H7 (cell line): ENCODE measurements around the gene PRR19. TPM values are rescaled to one million over a fixed set of nuclear protein-coding genes. Genes with fewer than 3 reads are reported as not detected.

Experiments
- DNase-seq: peaks from one replicate; pipeline ENCODE4 v3.0.0; 2012
- H3K27me3 ChIP-seq: 2 replicates; pipeline ENCODE4 v1.6.0; 2011; ENCODE audit warnings: mild to moderate bottlenecking, low read length; ENCODE audit not compliant: control insufficient read depth, insufficient read depth
- H3K36me3 ChIP-seq: replicated peaks from 2 replicates; pipeline ENCODE4 v1.5.1; 2011; ENCODE audit warnings: low read length; ENCODE audit not compliant: control insufficient read depth, insufficient read depth
- H3K4me3 ChIP-seq: 2 replicates; pipeline ENCODE4 v1.5.1; 2011; ENCODE audit warnings: low read depth, mild to moderate bottlenecking, control low read depth, low read length, moderate library complexity; ENCODE audit not compliant: insufficient read depth
- total RNA-seq: library from RNA; depleted of rRNA; stranded (reverse); fragments of >200 nt; shearing (Covaris generic); gene quantifications from 2 replicates; pipeline ENCODE4 v1.2.3, GENCODE V29; 2014

The PRR19 gene
- total RNA-seq, 1 experiment from 2014 or later: 3.3 TPM

- H3K4me3 ChIP-seq: no peak overlapping the region
- H3K36me3 ChIP-seq: peaks cover 8% of the 10 kb centered on the region
- DNase-seq: peak; percentile 84
Observed at GRCh38 chr19:42293540-42293939, 8.4 kb upstream of the PRR19 start.

GRCh38 chr19:42293948-42294347 is 8.0 kb upstream of the PRR19 start:
- no peaks in the 10 kb centered on the region for H3K27me3 ChIP-seq
- H3K4me3 ChIP-seq: no peak overlapping the region
- no peak for DNase-seq
- peaks cover 8% of the 10 kb centered on the region for H3K36me3 ChIP-seq

More at GRCh38 chr19:42293540-42293939, 8.4 kb upstream of the PRR19 start:
- H3K27me3 ChIP-seq: no peaks in the 10 kb centered on the region

GRCh38 chr19:42294471-42295137 is 7.3 kb upstream of the PRR19 start:
- no peak overlapping the region for H3K4me3 ChIP-seq
- H3K27me3 ChIP-seq: no peaks in the 10 kb centered on the region
- H3K36me3 ChIP-seq: peaks cover 7% of the 10 kb centered on the region
- DNase-seq: no peak

- Histone ChIP-seq H3K4me3 (no peak overlapping the region), H3K27me3 (no peaks in the 10 kb centered on the region), H3K36me3 (peaks cover 6% of the 10 kb centered on the region)
- DNase-seq: no peak
Observed at GRCh38 chr19:42295342-42295741, 6.6 kb upstream of the PRR19 start.

- DNase-seq: peak; percentile 94
- H3K36me3 ChIP-seq: peaks cover 6% of the 10 kb centered on the region
Observed at GRCh38 chr19:42295831-42296525, 6.0 kb upstream of the PRR19 start.

DNA sequence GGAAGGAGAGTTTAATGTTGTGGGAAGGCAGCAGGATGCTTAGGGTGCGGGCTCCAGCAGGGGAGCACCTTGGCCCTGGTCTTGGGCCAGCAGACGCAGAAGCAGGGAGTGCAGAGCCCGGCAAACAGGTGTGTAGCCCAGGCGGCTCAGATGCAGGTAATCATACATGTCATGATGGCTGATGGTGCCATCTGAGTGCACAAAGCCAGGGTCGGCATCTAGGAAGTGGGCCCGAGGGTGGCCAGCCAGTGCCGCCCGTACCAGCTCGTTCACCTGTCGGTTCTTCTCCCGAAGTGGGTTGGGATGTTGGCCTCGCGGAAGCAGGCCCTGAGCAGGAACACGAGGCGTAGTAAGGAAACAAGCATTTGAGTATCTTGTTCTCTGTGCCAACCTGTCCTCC is 4.9 kb upstream of the PRR19 start:
- peaks cover 5% of the 10 kb centered on the region for H3K36me3 ChIP-seq
- H3K27me3 ChIP-seq: no peaks in the 10 kb centered on the region
- H3K4me3 ChIP-seq: no peak overlapping the region
- DNase-seq: no peak

More at GRCh38 chr19:42295831-42296525, 6.0 kb upstream of the PRR19 start:
- Histone ChIP-seq H3K27me3 (no peaks in the 10 kb centered on the region), H3K4me3 (no peak overlapping the region)

- Histone ChIP-seq H3K36me3 (peaks cover 3% of the 10 kb centered on the region), H3K27me3 (no peaks in the 10 kb centered on the region), H3K4me3 (peak overlapping the region; percentile 97; the same call in 1 of the 2 replicates)
- DNase-seq: no peak
Observed at GRCh38 chr19:42303101-42303464, 1.2 kb downstream of the PRR19 start.

DNA sequence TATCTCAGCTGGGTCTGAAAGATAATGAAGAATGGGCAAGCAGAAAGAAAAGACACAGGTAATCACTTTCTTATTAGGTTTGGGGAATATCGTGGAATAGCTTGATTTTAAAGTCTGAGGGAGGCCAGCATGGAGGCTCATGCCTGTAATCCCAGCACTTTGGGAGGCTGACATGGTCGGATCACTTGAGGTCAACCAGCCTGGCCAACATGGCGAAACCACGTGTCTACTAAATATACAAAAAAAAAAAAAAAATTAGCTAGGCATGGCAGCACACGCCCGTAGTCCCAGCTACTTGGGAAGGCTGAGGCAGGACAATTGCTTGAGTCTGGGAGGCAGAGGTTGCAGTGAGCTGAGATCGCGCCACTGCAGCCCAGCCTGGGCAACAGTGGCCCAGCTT is 1.9 kb downstream of the PRR19 start:
- no peak for DNase-seq
- H3K4me3 ChIP-seq: no peak overlapping the region
- H3K27me3 ChIP-seq: no peaks in the 10 kb centered on the region
- peaks cover 3% of the 10 kb centered on the region for H3K36me3 ChIP-seq

DNA sequence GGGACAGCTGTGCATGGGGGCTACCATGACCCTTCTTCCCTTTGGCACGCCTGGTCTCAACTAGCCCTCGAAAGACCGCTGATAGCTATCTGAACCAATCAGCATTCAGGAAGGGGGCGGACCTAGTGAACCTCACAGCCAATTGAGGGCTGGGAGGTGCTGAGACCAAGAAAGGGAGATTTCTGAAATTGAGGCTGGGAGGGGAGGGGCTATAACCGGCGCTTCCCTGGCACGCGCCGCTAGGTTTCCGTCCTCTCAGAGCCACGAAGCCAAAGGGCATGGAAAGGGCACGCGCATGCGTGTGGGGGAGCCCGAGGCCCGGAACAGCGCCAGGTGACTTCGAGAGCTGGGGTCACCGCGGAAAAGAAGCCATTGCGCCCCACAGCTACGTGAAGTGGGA is 4.7 kb downstream of the PRR19 start:
- DNase-seq: peak; percentile 90
- Histone ChIP-seq H3K36me3 (no peaks in the 10 kb centered on the region), H3K4me3 (no peak overlapping the region), H3K27me3 (no peaks in the 10 kb centered on the region)

GRCh38 chr19:42309686-42310085 is 7.8 kb downstream of the PRR19 start:
- no peaks in the 10 kb centered on the region for H3K36me3 ChIP-seq
- H3K4me3 ChIP-seq: no peak overlapping the region
- peaks cover 17% of the 10 kb centered on the region for H3K27me3 ChIP-seq
- no peak for DNase-seq

DNA sequence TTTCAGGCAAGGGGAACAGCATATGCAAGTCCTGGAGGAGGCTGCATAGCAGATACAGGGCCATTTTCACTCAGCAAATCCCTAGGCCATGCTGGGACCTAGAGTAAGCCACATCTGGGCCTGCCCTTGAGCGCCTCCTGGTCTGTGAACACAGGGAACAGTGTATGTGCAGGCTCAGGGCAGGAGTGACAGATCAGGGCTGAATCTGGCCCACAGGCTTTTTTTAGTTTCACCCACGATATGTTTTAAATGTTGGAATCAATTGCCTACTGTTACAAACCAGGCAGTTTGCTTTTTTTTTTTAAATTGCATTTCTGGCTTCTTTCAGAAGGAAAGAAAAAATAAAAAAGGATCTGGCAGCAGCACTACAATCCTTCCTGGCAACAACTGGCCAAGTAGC is 9.7 kb downstream of the PRR19 start:
- peaks cover 21% of the 10 kb centered on the region for H3K27me3 ChIP-seq
- DNase-seq: peak; percentile 74
- no peak overlapping the region for H3K4me3 ChIP-seq
- H3K36me3 ChIP-seq: no peaks in the 10 kb centered on the region

DNA sequence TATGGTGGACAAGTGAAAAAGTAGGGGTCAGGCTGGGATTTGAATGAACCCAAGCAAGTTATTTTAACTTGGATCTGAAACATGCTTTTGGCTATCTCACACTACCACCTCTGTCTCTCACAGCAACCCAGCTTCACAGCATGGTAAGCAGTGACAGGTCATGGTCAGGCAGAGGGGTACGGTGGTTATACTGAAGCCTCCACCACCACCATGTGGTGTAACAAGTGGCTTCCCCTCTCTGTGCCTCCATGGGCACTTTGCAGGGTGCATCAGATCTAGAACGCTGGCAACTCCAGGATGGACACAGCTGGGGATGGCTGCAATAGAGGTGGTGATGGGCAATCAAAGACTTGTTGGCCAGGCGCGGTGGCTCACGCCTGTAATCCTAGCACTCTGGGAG is 10.4 kb downstream of the PRR19 start:
- Histone ChIP-seq H3K36me3 (no peaks in the 10 kb centered on the region), H3K27me3 (peaks cover 21% of the 10 kb centered on the region), H3K4me3 (no peak overlapping the region)
- no peak for DNase-seq

DNA sequence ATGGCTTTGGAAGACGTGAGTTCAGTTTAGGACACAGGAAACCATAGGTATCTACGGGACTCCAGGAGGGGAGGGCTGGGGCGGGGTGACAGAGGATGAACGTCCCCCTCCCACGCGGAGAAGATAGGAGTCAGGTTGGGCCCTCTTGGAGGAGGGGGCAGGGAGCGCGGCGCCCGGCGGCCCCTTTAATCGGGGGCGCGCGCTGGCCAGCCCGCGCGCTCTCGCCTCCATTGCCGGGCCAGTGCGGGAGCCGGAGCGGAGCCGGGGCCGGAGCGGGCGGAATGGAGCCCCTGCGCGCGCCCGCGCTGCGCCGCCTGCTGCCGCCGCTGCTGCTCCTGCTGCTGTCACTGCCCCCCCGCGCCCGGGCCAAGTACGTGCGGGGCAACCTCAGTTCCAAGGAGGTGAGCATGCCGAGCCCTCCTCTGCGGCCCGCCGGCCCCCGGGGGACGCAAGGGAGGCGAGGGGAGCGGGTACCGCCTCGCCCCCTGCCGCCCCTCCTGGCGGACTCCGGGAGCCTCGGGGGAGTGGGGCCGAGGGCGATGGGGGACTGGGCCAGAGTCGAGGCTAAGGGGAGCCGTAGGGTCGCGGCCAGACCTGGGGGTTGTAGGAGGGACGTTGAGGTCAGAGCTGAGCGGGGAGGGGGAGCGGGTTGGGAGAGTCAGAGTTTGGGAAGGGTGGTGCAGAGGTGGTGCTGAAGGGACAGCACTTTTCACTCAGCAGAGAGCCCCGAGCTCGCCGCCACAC is 11.3 kb downstream of the PRR19 start, which contains the start of gene TMEM145:
Gene TMEM145 (plus strand): TSS at position 214 of the 744 bp plus-strand sequence. CDS start 68 bp downstream, at position 282.
- H3K36me3 ChIP-seq: no peaks in the 10 kb centered on the region
- peak; percentile 96 for DNase-seq
- peak within 1 kb of the TSS; percentile 56 for H3K4me3 ChIP-seq
- peaks cover 21% of the 10 kb centered on the region for H3K27me3 ChIP-seq

GRCh38 chr19:42313840-42314755 is 12.2 kb downstream of the PRR19 start:
- Histone ChIP-seq H3K4me3 (peak overlapping the region; percentile 56), H3K27me3 (peaks cover 21% of the 10 kb centered on the region), H3K36me3 (no peaks in the 10 kb centered on the region)
- DNase-seq: peak; percentile 54
